GM10266 (cell line): ENCODE data around the gene S100A1.
A peak's percentile ranks its signal among the peaks of the same experiment; 100 is the strongest.
"Not testable (repeated sequence)": the region's sequence is repeated elsewhere in the genome, so short reads cannot be mapped to it uniquely, and the experiment has no call there.

Source experiments
- DNase-seq: peaks from one replicate; pipeline ENCODE4 v3.0.0; 2012; ENCODE audit errors: extremely low spot score
- TF ChIP-seq, protein P1 (sequence below): IDR thresholded peaks from 2 replicates; pipeline ENCODE4 v1.5.1; 2012; ENCODE audit warnings: mild to moderate bottlenecking, low read depth; ENCODE audit not compliant: control insufficient read depth, insufficient read depth; ENCODE audit errors: missing control alignments

The S100A1 gene

DNA sequence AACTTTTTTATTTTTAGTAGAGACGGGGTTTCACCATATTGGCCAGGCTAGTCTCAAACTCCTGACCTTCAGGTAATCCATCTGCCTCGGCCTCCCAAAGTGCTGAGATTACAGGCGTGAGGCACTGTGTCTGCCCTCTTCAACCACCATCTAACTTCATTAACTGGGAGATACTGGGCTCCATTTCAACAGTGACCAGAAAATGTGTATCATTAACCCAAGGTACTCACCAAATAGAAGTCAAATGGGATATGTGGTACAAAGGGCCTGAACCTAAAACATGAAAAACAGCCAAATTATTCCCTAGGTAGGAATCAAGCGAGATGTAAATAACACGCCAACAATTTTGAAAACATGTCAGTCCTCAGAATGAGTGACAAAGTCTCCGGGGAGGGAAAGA, 41.4 kb downstream of the S100A1 start:
- TF ChIP-seq, protein P1, sequence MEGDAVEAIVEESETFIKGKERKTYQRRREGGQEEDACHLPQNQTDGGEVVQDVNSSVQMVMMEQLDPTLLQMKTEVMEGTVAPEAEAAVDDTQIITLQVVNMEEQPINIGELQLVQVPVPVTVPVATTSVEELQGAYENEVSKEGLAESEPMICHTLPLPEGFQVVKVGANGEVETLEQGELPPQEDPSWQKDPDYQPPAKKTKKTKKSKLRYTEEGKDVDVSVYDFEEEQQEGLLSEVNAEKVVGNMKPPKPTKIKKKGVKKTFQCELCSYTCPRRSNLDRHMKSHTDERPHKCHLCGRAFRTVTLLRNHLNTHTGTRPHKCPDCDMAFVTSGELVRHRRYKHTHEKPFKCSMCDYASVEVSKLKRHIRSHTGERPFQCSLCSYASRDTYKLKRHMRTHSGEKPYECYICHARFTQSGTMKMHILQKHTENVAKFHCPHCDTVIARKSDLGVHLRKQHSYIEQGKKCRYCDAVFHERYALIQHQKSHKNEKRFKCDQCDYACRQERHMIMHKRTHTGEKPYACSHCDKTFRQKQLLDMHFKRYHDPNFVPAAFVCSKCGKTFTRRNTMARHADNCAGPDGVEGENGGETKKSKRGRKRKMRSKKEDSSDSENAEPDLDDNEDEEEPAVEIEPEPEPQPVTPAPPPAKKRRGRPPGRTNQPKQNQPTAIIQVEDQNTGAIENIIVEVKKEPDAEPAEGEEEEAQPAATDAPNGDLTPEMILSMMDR = no peak
- no peak for DNase-seq

DNA sequence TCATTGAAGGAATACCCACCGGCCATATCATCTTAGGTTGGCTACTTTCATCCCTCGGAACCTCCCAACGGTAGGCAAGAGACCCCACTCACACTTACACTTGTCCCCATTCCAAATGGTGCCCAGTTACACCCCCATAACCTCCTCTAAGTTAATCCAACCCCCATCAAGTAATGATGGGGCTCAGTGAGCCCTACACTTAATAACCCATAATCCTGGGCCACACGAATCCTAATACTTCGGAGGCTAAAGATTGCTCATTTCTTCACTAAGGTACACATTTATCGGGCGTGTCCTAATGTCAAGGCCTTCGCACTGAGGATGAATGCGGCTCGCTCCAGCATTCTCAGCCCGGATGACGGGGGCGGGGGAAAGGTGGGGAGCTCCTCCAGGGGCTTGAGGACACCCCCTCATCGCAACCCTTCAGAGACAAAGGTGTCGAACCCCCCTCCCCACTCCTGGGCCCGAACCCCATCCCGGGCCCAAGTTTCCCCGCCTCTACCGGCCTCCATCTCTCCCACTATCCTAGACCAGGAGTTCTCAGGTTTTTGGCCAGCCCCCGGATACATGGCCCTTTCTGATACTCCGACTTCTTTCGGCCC, 42.1 kb downstream of the S100A1 start:
- TF ChIP-seq, protein P1 = no peak
- no peak for DNase-seq

DNA sequence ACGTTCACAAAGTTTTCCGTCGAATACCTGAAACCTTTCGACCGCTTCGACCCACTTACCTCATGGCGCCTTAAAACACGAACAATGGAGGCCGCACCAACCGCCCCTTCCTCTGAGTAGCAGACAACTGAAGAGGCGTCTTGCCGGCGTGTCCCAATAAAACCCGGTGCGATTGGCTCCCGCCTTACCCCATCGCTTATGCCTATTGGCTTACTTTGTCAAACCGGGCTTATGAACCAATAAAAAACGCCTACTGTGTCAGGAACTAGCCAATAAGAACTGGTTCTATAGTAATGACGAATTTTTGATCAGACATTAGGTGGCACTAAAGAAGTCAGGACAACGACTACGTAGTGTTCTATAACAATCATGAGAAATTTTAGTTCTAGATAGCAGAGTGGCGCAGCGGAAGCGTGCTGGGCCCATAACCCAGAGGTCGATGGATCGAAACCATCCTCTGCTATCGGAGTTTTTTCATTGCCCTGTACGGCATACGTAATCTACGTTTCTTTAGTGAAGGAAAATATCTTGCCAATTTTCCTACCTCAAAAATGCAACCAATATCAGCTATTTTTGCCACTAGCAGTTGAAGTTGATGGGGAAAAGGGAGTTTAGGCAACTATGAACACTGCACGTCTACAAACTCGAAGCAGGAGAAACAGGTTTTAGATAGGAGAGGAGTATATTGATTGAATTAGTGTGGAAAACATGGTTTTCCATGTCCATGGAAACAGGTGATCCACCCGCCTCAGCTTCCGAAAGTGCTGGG, 42.8 kb downstream of the S100A1 start, which contains the start of gene ILF2:
Gene ILF2, minus strand, starts transcription at position 135 of the 769 bp plus-strand sequence. Its CDS starts 71 bp downstream, at position 64.
- TF ChIP-seq, protein P1 = peak; percentile 40
- peak; percentile 97 for DNase-seq

DNA sequence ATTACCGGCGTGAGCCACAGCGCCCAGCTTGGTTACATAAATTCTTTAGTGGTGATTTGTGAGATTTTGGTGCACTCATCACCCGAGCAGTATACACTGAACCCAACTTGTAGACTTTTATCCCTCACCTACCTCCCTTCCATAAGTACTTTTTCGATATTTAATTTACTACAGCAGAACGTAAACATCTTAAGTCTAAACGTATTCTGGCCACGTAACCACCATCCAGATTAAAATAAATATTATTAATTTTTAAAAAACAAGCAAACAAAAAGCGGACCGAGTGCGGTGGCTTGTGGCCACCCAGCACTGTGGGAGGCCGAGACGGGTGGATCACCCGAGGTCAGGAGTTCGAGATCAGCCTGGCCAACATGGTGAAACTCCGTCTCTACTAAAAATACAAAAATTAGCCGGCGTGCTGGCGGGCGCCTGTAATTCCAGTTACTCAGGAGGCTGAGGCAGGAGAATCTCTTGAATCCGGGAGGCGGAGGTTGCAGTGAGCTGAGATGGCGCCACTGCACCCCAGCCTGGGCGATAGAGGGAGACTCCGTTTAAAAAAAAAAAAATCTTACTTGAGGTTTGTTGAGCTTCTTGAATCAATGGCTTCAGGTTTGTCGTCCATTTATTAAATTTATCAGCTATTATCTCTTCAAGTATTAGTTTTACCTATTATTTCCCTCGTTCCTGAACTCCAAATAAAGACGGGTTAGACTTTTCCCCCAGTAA, 43.6 kb downstream of the S100A1 start:
- DNase-seq = not testable (repeated sequence)

DNA sequence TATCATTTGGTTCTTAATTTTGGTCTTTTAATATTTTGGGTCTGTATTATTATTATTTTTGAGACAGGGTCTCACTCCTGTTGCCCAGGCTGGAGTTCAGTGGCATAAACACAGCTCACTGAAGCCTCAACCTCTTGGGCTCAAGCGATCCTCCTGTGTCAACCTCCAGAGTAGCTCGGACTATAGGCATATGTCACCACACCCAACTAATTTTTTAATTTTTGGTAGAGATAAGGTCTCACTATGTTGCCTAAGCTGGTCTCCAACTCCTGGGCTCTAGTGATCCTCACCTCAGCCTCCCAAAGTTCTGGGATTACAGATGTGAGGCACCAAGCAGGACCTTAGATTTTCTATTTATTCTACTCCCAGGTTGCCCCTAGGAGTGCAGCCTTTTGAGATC, 45.3 kb downstream of the S100A1 start:
- TF ChIP-seq, protein P1 = no peak

DNA sequence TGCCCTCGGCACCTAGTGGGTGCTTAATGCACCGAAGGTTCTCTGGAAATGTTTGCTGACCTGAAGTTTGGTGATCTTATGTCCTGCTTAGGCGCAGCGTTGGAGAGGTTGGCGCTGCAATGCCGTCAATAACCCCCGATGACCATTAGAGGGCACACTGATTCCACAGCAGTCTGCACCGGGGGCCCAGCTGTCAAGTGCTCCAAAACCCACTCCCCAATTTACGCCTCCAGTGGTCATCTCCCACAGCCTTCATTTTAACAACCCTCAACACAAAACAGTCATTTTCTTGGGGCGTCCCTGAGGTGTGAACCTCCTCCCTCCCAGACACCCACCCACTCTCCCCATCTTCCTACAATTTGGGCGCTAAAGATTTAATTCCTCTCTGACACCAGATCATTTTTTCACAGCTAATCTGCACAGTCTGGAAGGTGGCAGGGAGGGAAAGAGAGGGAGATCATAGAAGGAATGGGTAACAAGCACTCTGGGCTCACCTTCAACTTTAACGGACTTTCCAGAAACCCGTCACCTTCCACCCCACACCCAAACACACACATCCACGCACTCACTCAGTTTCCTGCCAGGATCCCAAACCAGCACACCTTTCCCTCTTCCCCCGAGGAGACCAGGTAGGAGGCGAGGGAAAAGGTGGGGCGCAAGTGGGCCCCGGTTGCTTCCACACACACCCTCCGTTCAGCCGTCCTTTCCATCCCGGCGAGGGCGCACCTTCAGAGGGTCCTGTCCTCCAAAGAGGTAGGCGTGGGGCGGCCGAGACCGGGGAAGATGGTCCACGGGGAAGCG, 49.7 kb downstream of the S100A1 start:
- peak; percentile 82 for DNase-seq
- TF ChIP-seq, protein P1 = peak; percentile 92

More for the DNA sequence above, 45.3 kb downstream of the S100A1 start:
- DNase-seq = no peak
